Peyer's patch (tissue), 4 donors: ENCODE data around the gene AP1M1.

ENCODE experiments used
- POLR2A ChIP-seq, 2 donors: fragments of 450-650 bp; IDR thresholded peaks; one replicate each; pipeline ENCODE4 v1.5.1; 2017; ENCODE audit warnings: antibody characterized with exemption in 2 of 2, mild to moderate bottlenecking in 2 of 2, moderate library complexity in 2 of 2
- TF ChIP-seq, protein P1 (sequence below), 6 experiments: fragments of 450-650 bp in 4 of 6; fragments of 200-600 bp in 2 of 6; sonication (generic) in 1 of 6; IDR thresholded peaks; one replicate each; pipeline ENCODE4 v1.5.1; 2017 to 2019; ENCODE audit warnings: antibody characterized with exemption in 6 of 6, mild to moderate bottlenecking in 3 of 6, moderate library complexity in 1 of 6

DNA sequence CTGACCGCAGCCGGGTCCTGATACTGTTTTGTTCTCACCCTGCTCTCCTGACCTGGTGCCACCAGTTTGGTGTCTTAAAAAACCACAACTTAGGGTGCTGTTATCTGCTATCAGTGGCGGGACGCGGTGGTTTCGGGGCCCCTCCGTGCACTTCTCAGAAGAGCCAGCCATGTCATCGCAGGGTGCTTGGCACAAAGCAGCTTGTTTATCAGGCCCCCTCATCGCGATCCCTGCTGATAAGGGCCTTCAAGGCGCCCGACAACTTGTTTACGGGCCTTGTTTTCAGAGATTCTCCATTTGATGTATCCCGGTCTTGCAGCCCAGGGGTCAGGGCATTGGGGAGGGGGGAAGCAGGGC, 68.9 kb downstream of the AP1M1 start:
- TF ChIP-seq, protein P1, sequence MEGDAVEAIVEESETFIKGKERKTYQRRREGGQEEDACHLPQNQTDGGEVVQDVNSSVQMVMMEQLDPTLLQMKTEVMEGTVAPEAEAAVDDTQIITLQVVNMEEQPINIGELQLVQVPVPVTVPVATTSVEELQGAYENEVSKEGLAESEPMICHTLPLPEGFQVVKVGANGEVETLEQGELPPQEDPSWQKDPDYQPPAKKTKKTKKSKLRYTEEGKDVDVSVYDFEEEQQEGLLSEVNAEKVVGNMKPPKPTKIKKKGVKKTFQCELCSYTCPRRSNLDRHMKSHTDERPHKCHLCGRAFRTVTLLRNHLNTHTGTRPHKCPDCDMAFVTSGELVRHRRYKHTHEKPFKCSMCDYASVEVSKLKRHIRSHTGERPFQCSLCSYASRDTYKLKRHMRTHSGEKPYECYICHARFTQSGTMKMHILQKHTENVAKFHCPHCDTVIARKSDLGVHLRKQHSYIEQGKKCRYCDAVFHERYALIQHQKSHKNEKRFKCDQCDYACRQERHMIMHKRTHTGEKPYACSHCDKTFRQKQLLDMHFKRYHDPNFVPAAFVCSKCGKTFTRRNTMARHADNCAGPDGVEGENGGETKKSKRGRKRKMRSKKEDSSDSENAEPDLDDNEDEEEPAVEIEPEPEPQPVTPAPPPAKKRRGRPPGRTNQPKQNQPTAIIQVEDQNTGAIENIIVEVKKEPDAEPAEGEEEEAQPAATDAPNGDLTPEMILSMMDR (IDR thresholded peaks at IDR 0.05), result no peak
- TF ChIP-seq POLR2A (IDR thresholded peaks at IDR 0.05), result no peak
